ENCODE results near the gene SAMHD1.

SAMHD1 gene

DNA sequence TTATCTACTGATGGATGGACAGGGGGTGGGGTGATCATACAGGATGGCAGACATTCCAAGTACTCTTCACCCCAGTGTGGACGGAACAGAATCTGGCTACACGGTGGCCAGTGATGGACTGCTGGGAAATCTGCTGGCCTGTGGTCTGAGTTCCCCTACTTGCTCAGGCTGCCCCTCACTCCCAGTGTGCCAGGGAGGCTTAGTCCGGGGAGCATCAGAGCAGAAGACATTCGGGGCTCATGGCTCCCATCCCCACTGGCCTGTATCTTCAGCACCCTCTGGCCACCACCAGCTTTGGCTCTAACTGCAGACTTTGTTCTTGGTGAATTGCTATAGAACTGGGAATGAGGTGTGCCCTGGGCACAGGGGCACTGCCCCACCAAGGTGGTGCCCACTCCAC lies 60.3 kb downstream of the SAMHD1 start:
- Histone ChIP-seq H2BK15ac (ENCODE audit: low read length) (no peak overlapping the region), H3K4me3 (ENCODE audit: low read length in 2 of 2) (no peak overlapping the region), H2BK5ac (ENCODE audit: low read length) (no peak overlapping the region), H3K23ac (ENCODE audit: low read depth, low read length, poor library complexity) (peak overlapping the region; percentile 9), H4K8ac (ENCODE audit: low read depth, low read length) (no peak overlapping the region), H3K27ac (replicated peaks; ENCODE audit: low read length) (no peak overlapping the region), H2AK5ac (ENCODE audit: low read depth, low read length) (no peak overlapping the region), H3K27me3 (ENCODE audit: control insufficient read depth in 3 of 3, insufficient read depth in 3 of 3, low read depth in 1 of 3, low read length in 3 of 3) (no peaks in the 10 kb centered on the region), H3K18ac (ENCODE audit: low read length) (no peak overlapping the region), H3K14ac (ENCODE audit: low read length) (no peak overlapping the region), H2BK120ac (ENCODE audit: low read depth, low read length) (no peak overlapping the region), H3K4ac (ENCODE audit: low read length) (no peak overlapping the region), H3K9me3 (replicated peaks in 1 of 2; ENCODE audit: control insufficient read depth in 2 of 2, insufficient read depth in 1 of 2, low read depth in 1 of 2, low read length in 2 of 2) (no peaks in the 10 kb centered on the region), H3K79me1 (ENCODE audit: low read depth, low read length) (no peaks in the 10 kb centered on the region), H4K91ac (ENCODE audit: low read depth, low read length, poor library complexity) (no peak overlapping the region), H3K9ac (ENCODE audit: low read depth, low read length, poor library complexity) (peak overlapping the region; percentile 27), H3K36me3 (replicated peaks in 1 of 2; ENCODE audit: control insufficient read depth in 2 of 2, insufficient read depth in 2 of 2, low read length in 2 of 2) (no peaks in the 10 kb centered on the region), H2BK12ac (ENCODE audit: low read length) (no peak overlapping the region), H3K4me1 (ENCODE audit: control insufficient read depth in 2 of 2, insufficient read depth in 1 of 2, low read depth in 1 of 2, low read length in 2 of 2) (peaks cover 0 to 7% of the 10 kb centered on the region in 2 donors), H3K4me2 (ENCODE audit: insufficient read depth, low read length, poor library complexity, severe bottlenecking) (no peak overlapping the region), H2AFZ (ENCODE audit: low read length) (no peak overlapping the region)
- DNase-seq (ENCODE audit: low spot score), result no peak
- no CpG with 5 or more reads among the region's 4 CpGs for WGBS, 2 donors (ENCODE audit: extremely low coverage in 2 of 2, insufficient read length in 2 of 2, insufficient replicate concordance in 1 of 2)

GRCh38 chr20:36890586-36890985 lies 60.9 kb downstream of the SAMHD1 start:
- H3K4me3 ChIP-seq (ENCODE audit: low read length in 2 of 2), result no peak overlapping the region
- H3K4me2 ChIP-seq (ENCODE audit: insufficient read depth, low read length, poor library complexity, severe bottlenecking), result no peak overlapping the region
- peaks cover 0 to 7% of the 10 kb centered on the region in 2 donors for H3K4me1 ChIP-seq (ENCODE audit: control insufficient read depth in 2 of 2, insufficient read depth in 1 of 2, low read depth in 1 of 2, low read length in 2 of 2)
- no peak overlapping the region for H3K4ac ChIP-seq (ENCODE audit: low read length)
- no peak overlapping the region for H2BK5ac ChIP-seq (ENCODE audit: low read length)
- WGBS, 2 donors (ENCODE audit: extremely low coverage in 2 of 2, insufficient read length in 2 of 2, insufficient replicate concordance in 1 of 2), result no CpG with 5 or more reads among the region's 9 CpGs
- H2AK5ac ChIP-seq (ENCODE audit: low read depth, low read length), result no peak overlapping the region
- H3K9me3 ChIP-seq (replicated peaks in 1 of 2; ENCODE audit: control insufficient read depth in 2 of 2, insufficient read depth in 1 of 2, low read depth in 1 of 2, low read length in 2 of 2), result no peaks in the 10 kb centered on the region
- H2BK12ac ChIP-seq (ENCODE audit: low read length), result no peak overlapping the region
- no peak overlapping the region for H4K8ac ChIP-seq (ENCODE audit: low read depth, low read length)
- H2BK120ac ChIP-seq (ENCODE audit: low read depth, low read length), result no peak overlapping the region
- no peak overlapping the region for H2AFZ ChIP-seq (ENCODE audit: low read length)
- no peak overlapping the region for H2BK15ac ChIP-seq (ENCODE audit: low read length)
- H3K27me3 ChIP-seq (ENCODE audit: control insufficient read depth in 3 of 3, insufficient read depth in 3 of 3, low read depth in 1 of 3, low read length in 3 of 3), result no peaks in the 10 kb centered on the region
- H3K14ac ChIP-seq (ENCODE audit: low read length), result no peak overlapping the region
- DNase-seq (ENCODE audit: low spot score), result no peak
- H3K27ac ChIP-seq (replicated peaks; ENCODE audit: low read length), result no peak overlapping the region
- no peak overlapping the region for H4K91ac ChIP-seq (ENCODE audit: low read depth, low read length, poor library complexity)
- no peak overlapping the region for H3K23ac ChIP-seq (ENCODE audit: low read depth, low read length, poor library complexity)
- no peaks in the 10 kb centered on the region for H3K79me1 ChIP-seq (ENCODE audit: low read depth, low read length)
- H3K18ac ChIP-seq (ENCODE audit: low read length), result no peak overlapping the region
- H3K9ac ChIP-seq (ENCODE audit: low read depth, low read length, poor library complexity), result no peak overlapping the region
- H3K36me3 ChIP-seq (replicated peaks in 1 of 2; ENCODE audit: control insufficient read depth in 2 of 2, insufficient read depth in 2 of 2, low read length in 2 of 2), result no peaks in the 10 kb centered on the region

GRCh38 chr20:36888880-36889516 lies 62.5 kb downstream of the SAMHD1 start:
- peak overlapping the region; percentile 79 for H2BK15ac ChIP-seq (ENCODE audit: low read length)
- no peaks in the 10 kb centered on the region for H3K27me3 ChIP-seq (ENCODE audit: control insufficient read depth in 3 of 3, insufficient read depth in 3 of 3, low read depth in 1 of 3, low read length in 3 of 3)
- no peaks in the 10 kb centered on the region for H3K79me1 ChIP-seq (ENCODE audit: low read depth, low read length)
- H3K4me2 ChIP-seq (ENCODE audit: insufficient read depth, low read length, poor library complexity, severe bottlenecking), result no peak overlapping the region
- H2AK5ac ChIP-seq (ENCODE audit: low read depth, low read length), result peak overlapping the region; percentile 74
- peaks cover 0 to 7% of the 10 kb centered on the region in 2 donors for H3K4me1 ChIP-seq (ENCODE audit: control insufficient read depth in 2 of 2, insufficient read depth in 1 of 2, low read depth in 1 of 2, low read length in 2 of 2)
- no peak overlapping the region for H4K8ac ChIP-seq (ENCODE audit: low read depth, low read length)
- WGBS, 2 donors (ENCODE audit: extremely low coverage in 2 of 2, insufficient read length in 2 of 2, insufficient replicate concordance in 1 of 2), result no CpG with 5 or more reads among the region's 15 CpGs
- H3K14ac ChIP-seq (ENCODE audit: low read length), result no peak overlapping the region
- H2AFZ ChIP-seq (ENCODE audit: low read length), result no peak overlapping the region
- H3K4ac ChIP-seq (ENCODE audit: low read length), result no peak overlapping the region
- H2BK120ac ChIP-seq (ENCODE audit: low read depth, low read length), result no peak overlapping the region
- no peak overlapping the region for H3K4me3 ChIP-seq (ENCODE audit: low read length in 2 of 2)
- H3K18ac ChIP-seq (ENCODE audit: low read length), result no peak overlapping the region
- no peak overlapping the region for H2BK12ac ChIP-seq (ENCODE audit: low read length)
- peak overlapping the region; percentile 26 for H3K9ac ChIP-seq (ENCODE audit: low read depth, low read length, poor library complexity)
- H2BK5ac ChIP-seq (ENCODE audit: low read length), result no peak overlapping the region
- no peaks in the 10 kb centered on the region for H3K9me3 ChIP-seq (replicated peaks in 1 of 2; ENCODE audit: control insufficient read depth in 2 of 2, insufficient read depth in 1 of 2, low read depth in 1 of 2, low read length in 2 of 2)
- H3K23ac ChIP-seq (ENCODE audit: low read depth, low read length, poor library complexity), result no peak overlapping the region
- no peaks in the 10 kb centered on the region for H3K36me3 ChIP-seq (replicated peaks in 1 of 2; ENCODE audit: control insufficient read depth in 2 of 2, insufficient read depth in 2 of 2, low read length in 2 of 2)
- no peak for DNase-seq (ENCODE audit: low spot score)
- H4K91ac ChIP-seq (ENCODE audit: low read depth, low read length, poor library complexity), result no peak overlapping the region
- H3K27ac ChIP-seq (replicated peaks; ENCODE audit: low read length), result no peak overlapping the region

DNA sequence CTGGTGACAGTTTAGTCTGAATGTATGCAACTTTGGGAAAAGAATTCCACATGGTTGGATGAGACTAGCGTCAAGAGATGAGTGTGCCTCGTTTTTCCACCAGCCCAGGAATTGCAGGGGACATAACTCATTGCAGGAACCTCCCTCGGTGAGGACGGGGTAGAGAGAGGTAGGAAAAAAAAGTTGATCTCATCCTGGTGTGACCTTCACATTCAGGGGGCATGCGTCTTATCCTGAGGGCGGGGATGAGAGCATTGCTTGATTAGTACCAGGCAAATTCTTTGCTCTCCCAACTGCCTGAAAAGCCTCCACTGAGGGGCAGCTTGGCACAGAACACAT lies 63.8 kb downstream of the SAMHD1 start:
- H2BK120ac ChIP-seq (ENCODE audit: low read depth, low read length), result no peak overlapping the region
- no peak overlapping the region for H2BK15ac ChIP-seq (ENCODE audit: low read length)
- H3K27ac ChIP-seq (replicated peaks; ENCODE audit: low read length), result no peak overlapping the region
- no peak overlapping the region for H4K91ac ChIP-seq (ENCODE audit: low read depth, low read length, poor library complexity)
- no peak for DNase-seq (ENCODE audit: low spot score)
- no peak overlapping the region for H3K23ac ChIP-seq (ENCODE audit: low read depth, low read length, poor library complexity)
- peak overlapping the region; percentile 28 for H3K4me2 ChIP-seq (ENCODE audit: insufficient read depth, low read length, poor library complexity, severe bottlenecking)
- no peak overlapping the region for H3K18ac ChIP-seq (ENCODE audit: low read length)
- no CpG with 5 or more reads among the region's 6 CpGs for WGBS, 2 donors (ENCODE audit: extremely low coverage in 2 of 2, insufficient read length in 2 of 2, insufficient replicate concordance in 1 of 2)
- no peak overlapping the region for H3K4me3 ChIP-seq (ENCODE audit: low read length in 2 of 2)
- H3K9me3 ChIP-seq (replicated peaks in 1 of 2; ENCODE audit: control insufficient read depth in 2 of 2, insufficient read depth in 1 of 2, low read depth in 1 of 2, low read length in 2 of 2), result no peaks in the 10 kb centered on the region
- H3K79me1 ChIP-seq (ENCODE audit: low read depth, low read length), result no peaks in the 10 kb centered on the region
- H3K4ac ChIP-seq (ENCODE audit: low read length), result no peak overlapping the region
- no peaks in the 10 kb centered on the region for H3K36me3 ChIP-seq (replicated peaks in 1 of 2; ENCODE audit: control insufficient read depth in 2 of 2, insufficient read depth in 2 of 2, low read length in 2 of 2)
- H2AK5ac ChIP-seq (ENCODE audit: low read depth, low read length), result no peak overlapping the region
- H2BK5ac ChIP-seq (ENCODE audit: low read length), result no peak overlapping the region
- H3K27me3 ChIP-seq (ENCODE audit: control insufficient read depth in 3 of 3, insufficient read depth in 3 of 3, low read depth in 1 of 3, low read length in 3 of 3), result peaks cover 0 to 2% (median 0%) of the 10 kb centered on the region in 3 experiments
- no peak overlapping the region for H3K9ac ChIP-seq (ENCODE audit: low read depth, low read length, poor library complexity)
- peaks cover 0 to 7% of the 10 kb centered on the region in 2 donors for H3K4me1 ChIP-seq (ENCODE audit: control insufficient read depth in 2 of 2, insufficient read depth in 1 of 2, low read depth in 1 of 2, low read length in 2 of 2)
- H2BK12ac ChIP-seq (ENCODE audit: low read length), result no peak overlapping the region
- no peak overlapping the region for H3K14ac ChIP-seq (ENCODE audit: low read length)
- peak overlapping the region; percentile 86 for H2AFZ ChIP-seq (ENCODE audit: low read length)
- peak overlapping the region; percentile 66 for H4K8ac ChIP-seq (ENCODE audit: low read depth, low read length)

Measured in neuronal stem cell (in vitro differentiated cells).